ENCODE results near the gene MACROD2.
"Not testable (repeated sequence)": the region's sequence is repeated elsewhere in the genome, so short reads cannot be mapped to it uniquely, and the experiment has no call there.

MACROD2 gene

DNA sequence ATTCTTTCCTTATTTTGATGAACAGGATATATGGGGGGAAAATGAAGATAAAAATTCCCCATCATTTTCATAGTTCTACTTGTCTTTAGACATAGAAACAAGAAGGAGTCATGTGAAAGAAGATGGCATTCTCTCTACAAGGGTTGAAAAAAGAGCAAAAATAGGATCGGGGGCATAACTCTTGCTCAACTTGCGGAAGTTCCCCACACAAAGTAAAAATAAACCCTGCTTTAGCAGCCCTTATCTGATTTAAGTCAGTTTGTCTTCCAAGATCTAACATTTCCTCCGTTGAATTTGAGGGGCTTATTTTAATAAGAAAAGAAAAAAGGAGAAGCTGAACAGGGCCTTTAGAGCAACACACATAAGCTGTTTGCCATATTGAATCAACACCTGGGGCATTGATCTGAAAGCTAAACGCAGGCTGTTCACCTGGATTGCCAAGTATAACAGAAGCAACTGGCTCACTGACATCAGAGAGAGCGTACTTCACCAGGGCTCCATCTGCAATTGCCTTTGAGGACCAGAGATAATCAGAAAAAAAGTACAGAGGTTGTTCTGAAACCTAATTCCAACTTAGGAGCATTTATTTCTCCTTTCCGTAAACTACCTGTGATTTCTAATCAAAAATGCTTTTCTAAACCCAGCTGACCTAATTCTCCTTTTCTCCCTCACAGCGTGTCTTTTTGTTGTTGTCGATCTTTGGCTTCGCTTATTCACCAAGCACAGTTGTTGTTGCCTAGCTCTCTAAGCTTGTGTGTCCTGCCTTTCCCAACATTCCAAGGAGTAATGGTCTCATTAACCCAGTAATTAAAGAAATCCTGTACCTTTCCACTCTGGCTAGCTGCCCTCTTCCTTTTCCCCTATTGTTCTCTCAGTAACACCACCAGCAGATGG is 2010.0 kb downstream of the MACROD2 start:
- Mint-ChIP-seq H3K9me3 (peaks cover 19% of the 10 kb centered on the region), H3K4me3 (no peak overlapping the region), H3K36me3 (ENCODE audit: low read depth) (no peaks in the 10 kb centered on the region), H3K27me3 (ENCODE audit: low read depth) (no peaks in the 10 kb centered on the region), H3K4me1 (ENCODE audit: low read depth) (no peaks in the 10 kb centered on the region), H3K27ac (no peak overlapping the region)

DNA sequence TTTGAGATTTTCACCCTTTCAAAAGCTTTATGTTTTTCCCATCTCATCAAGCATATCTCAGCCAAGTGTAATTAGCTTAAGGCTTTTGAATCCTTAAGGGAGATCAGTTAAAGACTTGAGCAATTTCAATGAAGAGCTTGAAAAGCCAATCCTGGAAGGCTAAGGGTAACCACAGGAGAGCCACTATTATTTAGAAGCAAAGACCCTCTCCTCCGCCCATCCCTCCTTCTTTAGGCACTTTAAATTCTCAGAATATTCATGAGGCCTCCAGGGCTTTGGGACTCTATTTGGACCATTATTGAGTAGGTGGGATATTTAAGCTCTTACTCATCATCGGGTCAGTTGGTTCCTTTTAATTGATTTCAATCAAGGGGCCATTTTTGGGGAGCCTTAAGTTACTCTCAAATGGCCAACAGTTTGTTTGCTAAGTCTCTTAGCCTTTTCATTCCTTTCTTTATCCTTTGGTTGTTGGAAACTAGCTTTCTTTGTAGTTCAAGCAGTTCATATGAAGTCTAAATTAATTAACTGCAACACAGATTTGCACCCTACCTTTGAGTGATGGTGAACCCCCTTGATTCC is 2010.7 kb downstream of the MACROD2 start:
- H3K9me3 Mint-ChIP-seq, result peaks cover 14% of the 10 kb centered on the region
- no peak overlapping the region for H3K27ac Mint-ChIP-seq
- H3K36me3 Mint-ChIP-seq (ENCODE audit: low read depth), result no peaks in the 10 kb centered on the region
- no peaks in the 10 kb centered on the region for H3K27me3 Mint-ChIP-seq (ENCODE audit: low read depth)
- no peak overlapping the region for H3K4me3 Mint-ChIP-seq
- no peaks in the 10 kb centered on the region for H3K4me1 Mint-ChIP-seq (ENCODE audit: low read depth)

DNA sequence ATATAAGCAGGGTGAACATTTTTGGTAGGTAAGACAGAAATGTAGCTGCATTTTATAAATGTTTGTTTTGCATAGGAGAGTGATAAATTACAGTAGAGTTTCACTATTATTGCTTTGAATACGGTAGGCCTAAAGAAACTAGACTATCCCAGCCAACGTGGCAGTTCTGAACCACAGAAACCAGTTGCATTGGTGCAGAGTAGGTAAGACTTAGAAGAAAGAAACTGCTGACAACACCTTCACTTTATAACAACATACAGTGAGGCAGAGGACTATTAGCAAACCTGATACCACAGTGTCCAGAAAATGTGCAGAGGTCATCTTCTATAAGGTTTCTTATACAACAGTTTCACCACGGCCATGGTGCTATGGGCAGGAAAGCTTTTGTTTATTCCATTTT is 2011.8 kb downstream of the MACROD2 start:
- Mint-ChIP-seq H3K9me3 (peaks cover 12% of the 10 kb centered on the region), H3K4me1 (ENCODE audit: low read depth) (no peaks in the 10 kb centered on the region), H3K4me3 (no peak overlapping the region), H3K36me3 (ENCODE audit: low read depth) (no peaks in the 10 kb centered on the region), H3K27ac (no peak overlapping the region), H3K27me3 (ENCODE audit: low read depth) (no peaks in the 10 kb centered on the region)

DNA sequence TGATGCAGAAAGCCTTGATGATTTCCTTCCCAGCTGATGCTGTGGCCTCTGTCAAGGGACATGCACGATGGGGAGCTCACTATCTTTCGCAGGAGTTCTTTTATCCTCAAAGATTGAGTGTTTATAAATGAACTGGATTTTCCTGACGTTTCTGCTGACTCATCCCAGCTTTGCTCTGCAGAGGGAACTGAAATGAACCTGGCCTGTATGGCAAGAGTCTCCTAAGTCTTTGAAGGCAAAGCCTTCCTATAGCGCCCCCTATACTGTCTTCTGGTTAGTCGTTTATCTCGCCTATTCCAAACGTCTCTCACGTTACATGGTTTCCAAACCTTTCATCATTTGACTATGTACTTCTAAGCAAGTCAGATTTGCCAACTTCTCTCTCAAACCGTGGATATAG is 2012.6 kb downstream of the MACROD2 start:
- H3K9me3 Mint-ChIP-seq, result peaks cover 9% of the 10 kb centered on the region
- no peaks in the 10 kb centered on the region for H3K36me3 Mint-ChIP-seq (ENCODE audit: low read depth)
- H3K27me3 Mint-ChIP-seq (ENCODE audit: low read depth), result no peaks in the 10 kb centered on the region

GRCh38 chr20:16011056-16011455 is 2015.7 kb downstream of the MACROD2 start:
- Mint-ChIP-seq H3K9me3 (peaks cover 3% of the 10 kb centered on the region), H3K4me1 (ENCODE audit: low read depth) (no peaks in the 10 kb centered on the region), H3K36me3 (ENCODE audit: low read depth) (no peaks in the 10 kb centered on the region), H3K27ac (no peak overlapping the region), H3K27me3 (ENCODE audit: low read depth) (no peaks in the 10 kb centered on the region), H3K4me3 (no peak overlapping the region)

More for the DNA sequence above, 2012.6 kb downstream of the MACROD2 start:
- H3K4me3 Mint-ChIP-seq, result no peak overlapping the region
- no peak overlapping the region for H3K27ac Mint-ChIP-seq
- no peaks in the 10 kb centered on the region for H3K4me1 Mint-ChIP-seq (ENCODE audit: low read depth)

- Mint-ChIP-seq H3K9me3 (peaks cover 3% of the 10 kb centered on the region), H3K4me3 (no peak overlapping the region), H3K27ac (no peak overlapping the region), H3K4me1 (ENCODE audit: low read depth) (no peaks in the 10 kb centered on the region), H3K27me3 (ENCODE audit: low read depth) (no peaks in the 10 kb centered on the region), H3K36me3 (ENCODE audit: low read depth) (no peaks in the 10 kb centered on the region)
Measured at GRCh38 chr20:16011519-16011918, 2016.2 kb downstream of the MACROD2 start.

- not testable (repeated sequence) for H3K4me1 Mint-ChIP-seq (ENCODE audit: low read depth); H3K9me3 Mint-ChIP-seq; H3K4me3 Mint-ChIP-seq; H3K36me3 Mint-ChIP-seq (ENCODE audit: low read depth); H3K27me3 Mint-ChIP-seq (ENCODE audit: low read depth); H3K27ac Mint-ChIP-seq
Measured at GRCh38 chr20:16012934-16013333, 2017.6 kb downstream of the MACROD2 start.

DNA sequence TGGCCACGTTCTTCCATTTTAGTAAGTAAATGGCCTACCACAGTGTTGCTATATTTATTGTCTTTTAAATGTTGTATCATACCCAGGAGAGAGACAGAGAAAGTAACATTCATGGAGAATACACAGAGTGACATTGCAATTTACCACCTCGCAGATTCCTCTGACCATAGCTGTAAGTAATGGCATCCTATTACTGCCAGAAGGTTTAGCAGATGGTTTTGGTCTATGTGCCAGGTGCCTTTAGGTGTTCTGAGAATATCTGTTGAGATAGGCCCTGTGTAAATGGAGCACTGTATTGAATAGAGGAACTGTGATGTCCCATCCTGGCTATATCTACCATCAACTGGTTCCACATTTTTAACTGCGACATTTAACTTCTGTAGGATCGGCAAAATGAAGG is 2018.3 kb downstream of the MACROD2 start:
- Mint-ChIP-seq H3K36me3 (ENCODE audit: low read depth) (no peaks in the 10 kb centered on the region), H3K27ac (no peak overlapping the region), H3K4me3 (no peak overlapping the region), H3K27me3 (ENCODE audit: low read depth) (no peaks in the 10 kb centered on the region), H3K4me1 (ENCODE audit: low read depth) (no peaks in the 10 kb centered on the region), H3K9me3 (peaks cover 10% of the 10 kb centered on the region)

DNA sequence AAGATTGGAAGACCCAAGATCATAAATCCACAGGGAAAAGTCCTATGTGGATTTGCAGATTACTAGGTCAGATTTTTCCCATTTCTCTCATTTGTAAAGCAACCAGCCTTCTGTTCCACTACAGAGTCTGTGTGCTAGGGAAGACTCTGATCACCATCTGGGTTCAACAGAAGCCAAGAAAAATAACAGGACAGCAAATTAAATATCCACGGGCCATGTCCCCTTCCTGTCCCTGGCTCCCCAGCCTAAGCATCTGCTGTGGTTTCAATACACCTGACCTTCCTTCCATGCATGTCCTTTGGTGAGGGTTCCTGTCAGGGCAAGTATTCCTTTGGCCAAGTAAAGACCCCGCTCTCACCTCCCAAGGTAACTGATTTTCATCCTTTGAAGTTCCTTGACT is 2019.1 kb downstream of the MACROD2 start:
- peaks cover 8% of the 10 kb centered on the region for H3K9me3 Mint-ChIP-seq
- H3K27me3 Mint-ChIP-seq (ENCODE audit: low read depth), result no peaks in the 10 kb centered on the region
- no peak overlapping the region for H3K27ac Mint-ChIP-seq
- no peak overlapping the region for H3K4me3 Mint-ChIP-seq
- H3K36me3 Mint-ChIP-seq (ENCODE audit: low read depth), result no peaks in the 10 kb centered on the region
- no peaks in the 10 kb centered on the region for H3K4me1 Mint-ChIP-seq (ENCODE audit: low read depth)

- no peak overlapping the region for H3K27ac Mint-ChIP-seq
- peaks cover 8% of the 10 kb centered on the region for H3K9me3 Mint-ChIP-seq
- no peaks in the 10 kb centered on the region for H3K27me3 Mint-ChIP-seq (ENCODE audit: low read depth)
- no peak overlapping the region for H3K4me3 Mint-ChIP-seq
- H3K36me3 Mint-ChIP-seq (ENCODE audit: low read depth), result no peaks in the 10 kb centered on the region
- no peaks in the 10 kb centered on the region for H3K4me1 Mint-ChIP-seq (ENCODE audit: low read depth)
Measured at GRCh38 chr20:16017656-16018055, 2022.3 kb downstream of the MACROD2 start.

- Mint-ChIP-seq H3K27ac (no peak overlapping the region), H3K9me3 (peaks cover 8% of the 10 kb centered on the region), H3K27me3 (ENCODE audit: low read depth) (no peaks in the 10 kb centered on the region), H3K4me1 (ENCODE audit: low read depth) (no peaks in the 10 kb centered on the region), H3K4me3 (no peak overlapping the region), H3K36me3 (ENCODE audit: low read depth) (no peaks in the 10 kb centered on the region)
Measured at GRCh38 chr20:16018881-16019280, 2023.6 kb downstream of the MACROD2 start.

DNA sequence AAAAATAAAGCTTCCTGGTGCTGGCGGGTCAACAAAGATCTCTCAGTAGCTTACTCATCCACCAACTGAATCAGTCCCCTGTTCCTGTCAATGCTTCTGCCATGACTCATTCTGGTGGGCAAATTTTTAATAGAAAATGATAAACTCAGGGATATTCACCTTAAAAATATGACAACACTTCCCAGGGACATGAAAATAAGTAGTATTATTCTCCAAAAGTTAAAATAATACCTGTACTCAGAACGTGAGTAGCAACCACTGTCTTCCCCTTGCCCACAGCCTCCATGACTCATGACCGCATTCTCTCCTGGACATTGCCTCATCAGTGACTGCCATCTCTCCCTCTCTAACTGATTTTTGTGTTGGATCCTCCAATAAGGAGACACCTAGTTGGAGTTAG is 2025.7 kb downstream of the MACROD2 start:
- H3K9me3 Mint-ChIP-seq, result peaks cover 8% of the 10 kb centered on the region
- no peak overlapping the region for H3K4me3 Mint-ChIP-seq
- no peaks in the 10 kb centered on the region for H3K36me3 Mint-ChIP-seq (ENCODE audit: low read depth)
- no peak overlapping the region for H3K27ac Mint-ChIP-seq
- H3K27me3 Mint-ChIP-seq (ENCODE audit: low read depth), result no peaks in the 10 kb centered on the region
- no peaks in the 10 kb centered on the region for H3K4me1 Mint-ChIP-seq (ENCODE audit: low read depth)

DNA sequence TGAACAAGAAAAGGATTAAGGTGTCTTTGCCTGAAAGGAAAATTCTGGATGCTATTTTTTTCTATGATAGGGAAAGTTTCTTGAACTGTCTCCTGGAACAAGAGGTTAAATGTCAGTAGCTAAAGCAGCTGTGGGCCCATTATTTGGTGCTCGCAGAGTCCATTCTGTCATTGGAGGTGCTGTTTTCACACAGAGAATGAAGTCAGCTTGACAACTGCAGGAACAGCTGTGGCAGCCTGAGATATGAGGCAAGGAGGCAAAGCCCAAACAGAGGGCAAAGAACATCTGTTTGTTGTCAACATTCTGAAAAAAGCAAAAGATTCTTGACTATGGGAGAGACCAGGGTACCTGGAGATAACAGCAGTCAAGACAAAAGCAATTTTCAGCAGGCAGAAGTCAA is 2029.8 kb downstream of the MACROD2 start:
- no peaks in the 10 kb centered on the region for H3K9me3 Mint-ChIP-seq
- H3K27ac Mint-ChIP-seq, result no peak overlapping the region
- no peak overlapping the region for H3K4me3 Mint-ChIP-seq
- H3K4me1 Mint-ChIP-seq (ENCODE audit: low read depth), result no peaks in the 10 kb centered on the region
- no peaks in the 10 kb centered on the region for H3K27me3 Mint-ChIP-seq (ENCODE audit: low read depth)
- H3K36me3 Mint-ChIP-seq (ENCODE audit: low read depth), result no peaks in the 10 kb centered on the region

- Mint-ChIP-seq H3K4me3 (no peak overlapping the region), H3K9me3 (no peaks in the 10 kb centered on the region), H3K4me1 (ENCODE audit: low read depth) (no peaks in the 10 kb centered on the region), H3K36me3 (ENCODE audit: low read depth) (no peaks in the 10 kb centered on the region), H3K27ac (no peak overlapping the region), H3K27me3 (ENCODE audit: low read depth) (no peaks in the 10 kb centered on the region)
Measured at GRCh38 chr20:16027686-16028085, 2032.4 kb downstream of the MACROD2 start.

GRCh38 chr20:16028923-16029322 is 2033.6 kb downstream of the MACROD2 start:
- no peak overlapping the region for H3K27ac Mint-ChIP-seq
- no peaks in the 10 kb centered on the region for H3K4me1 Mint-ChIP-seq (ENCODE audit: low read depth)
- no peaks in the 10 kb centered on the region for H3K9me3 Mint-ChIP-seq
- H3K27me3 Mint-ChIP-seq (ENCODE audit: low read depth), result no peaks in the 10 kb centered on the region
- no peaks in the 10 kb centered on the region for H3K36me3 Mint-ChIP-seq (ENCODE audit: low read depth)
- no peak overlapping the region for H3K4me3 Mint-ChIP-seq
